ENCODE data around the gene GPR75. TPM values are rescaled to one million over a fixed set of nuclear protein-coding genes. Genes with fewer than 3 reads are reported as not detected.

Gene GPR75
- polyA plus RNA-seq (2013, experiment 1 of 2; ENCODE audit: insufficient read length) = 0.85 TPM
- polyA plus RNA-seq (2013, experiment 2 of 2; ENCODE audit: insufficient read length) = 0.96 TPM

DNA sequence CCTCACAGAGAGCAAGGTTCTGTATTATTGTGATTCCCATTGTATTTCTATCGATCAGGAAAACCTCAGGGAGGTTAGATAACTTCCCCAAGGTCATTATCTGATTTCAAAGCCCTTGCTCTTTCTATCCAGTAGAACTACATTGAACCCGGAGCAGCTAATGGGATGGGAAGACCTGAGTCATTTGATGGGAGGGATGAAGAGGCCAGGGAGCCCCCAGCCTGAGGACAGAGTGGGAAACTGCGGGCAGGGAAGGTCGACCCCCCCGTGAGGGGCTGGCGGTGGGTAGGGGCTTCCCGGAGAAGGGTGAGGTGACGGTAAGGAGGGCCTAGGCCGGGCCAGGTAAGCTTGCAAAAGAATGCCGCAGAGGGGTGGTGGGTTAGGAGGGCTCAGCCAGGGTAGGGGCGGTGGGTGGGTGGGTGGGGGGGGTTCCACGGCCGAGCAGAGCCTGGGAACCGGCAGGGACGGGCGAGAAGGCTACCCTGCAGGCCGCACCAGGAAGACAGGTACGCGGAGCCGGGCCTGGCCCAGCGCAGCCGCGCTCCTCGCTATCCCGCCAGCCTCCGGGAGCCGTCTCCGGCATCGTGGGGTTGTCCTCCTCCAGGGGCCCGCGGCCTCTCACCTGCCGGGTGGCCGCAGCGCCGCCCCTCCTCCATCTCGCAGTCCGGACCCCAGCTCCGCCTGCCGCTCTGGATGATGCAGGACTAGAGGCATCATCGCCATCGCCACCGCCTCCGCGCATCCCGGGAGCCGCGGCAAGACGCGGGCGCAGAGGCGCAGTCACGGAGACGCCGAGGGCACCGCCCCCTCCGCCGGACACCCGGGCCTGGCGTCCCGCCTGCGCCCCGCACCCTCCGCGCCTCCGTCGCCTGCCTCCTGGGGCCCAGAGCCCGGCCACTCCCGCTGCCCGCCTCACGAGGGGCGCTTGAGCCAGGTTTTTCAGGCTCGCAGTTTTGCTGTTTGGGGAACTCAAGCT lies at the start of gene GPR75:
Gene GPR75 (minus strand): TSS at position 762 of the 976 bp plus-strand sequence. CDS start 5,211 bp downstream, outside the sequence.
- DNase-seq = peak; percentile 14

DNA sequence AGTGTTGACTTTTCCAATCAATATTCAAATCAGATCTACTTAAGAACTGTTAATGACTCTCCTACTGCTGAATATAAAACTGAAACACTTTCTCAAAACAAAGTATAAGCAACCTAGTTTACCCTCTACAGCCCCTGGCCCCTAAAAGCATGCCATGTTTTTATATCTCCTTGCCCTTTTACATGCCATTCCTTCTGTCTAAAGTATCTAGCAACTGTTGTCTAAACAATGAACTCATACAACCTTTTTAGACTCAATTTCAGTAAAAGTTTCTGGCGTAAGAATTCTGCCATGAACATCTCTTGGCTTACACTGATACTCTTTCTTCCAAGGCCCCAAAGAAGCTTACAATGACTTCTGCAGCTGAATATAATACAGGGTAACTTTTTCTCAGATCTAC lies 47.8 kb upstream of the GPR75 start:
- no peak for DNase-seq

DNA sequence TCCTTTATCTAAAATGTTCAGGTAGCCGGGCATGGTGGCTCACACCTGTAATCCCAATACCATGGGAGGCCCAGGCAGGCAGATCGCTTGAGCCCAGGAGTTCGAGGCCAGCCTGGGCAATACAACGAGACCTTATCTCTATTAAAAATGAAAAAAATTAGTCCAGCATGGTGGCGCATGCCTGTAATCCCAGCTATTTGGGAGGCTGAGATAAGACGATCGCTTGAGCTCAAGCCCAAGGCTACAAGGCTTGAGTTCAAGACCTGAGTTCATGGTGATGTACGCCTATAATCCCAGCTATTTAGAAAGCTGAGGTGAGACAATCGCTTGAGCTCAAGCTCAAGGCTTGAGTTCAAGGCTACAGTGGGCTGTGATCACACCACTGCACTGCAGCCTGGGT lies 45.6 kb upstream of the GPR75 start:
- DNase-seq = no peak

DNA sequence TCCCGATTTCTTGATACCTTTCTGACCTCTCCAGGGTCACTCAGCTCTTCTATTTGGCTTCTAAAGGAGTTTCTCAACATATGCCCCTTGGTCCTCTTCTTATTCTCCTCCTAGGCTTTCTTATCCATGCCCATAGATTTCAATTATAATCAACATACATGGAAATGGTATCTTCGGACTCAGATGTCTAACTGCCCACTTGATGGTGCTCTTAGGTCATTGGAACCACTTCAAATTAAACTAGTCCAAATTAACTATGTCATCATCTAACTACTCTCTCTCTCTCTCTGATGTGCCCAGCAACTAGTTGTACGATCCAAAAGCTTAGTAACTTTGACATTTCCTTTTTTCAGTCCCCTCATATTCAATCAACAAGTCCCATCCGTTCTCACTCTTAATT lies 43.2 kb upstream of the GPR75 start:
- DNase-seq = no peak

DNA sequence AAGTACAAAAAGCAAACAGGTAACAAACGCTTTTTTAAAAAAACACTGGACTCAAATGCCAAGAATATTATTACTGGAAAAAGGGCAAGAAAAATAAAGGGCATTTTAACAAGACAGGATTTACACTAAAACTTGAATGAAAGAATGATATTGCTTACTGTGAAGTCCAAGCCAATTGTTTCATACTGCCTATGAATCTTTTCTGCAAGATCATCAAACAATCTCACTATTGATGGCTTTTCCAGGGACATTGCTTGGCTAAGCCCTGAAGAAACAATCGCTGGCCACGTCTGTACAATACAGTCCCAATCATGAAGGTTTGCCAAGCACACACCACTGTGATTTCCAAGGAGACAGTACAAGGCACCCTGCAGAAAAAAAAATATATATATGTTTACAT lies 41.4 kb upstream of the GPR75 start:
- no peak for DNase-seq

DNA sequence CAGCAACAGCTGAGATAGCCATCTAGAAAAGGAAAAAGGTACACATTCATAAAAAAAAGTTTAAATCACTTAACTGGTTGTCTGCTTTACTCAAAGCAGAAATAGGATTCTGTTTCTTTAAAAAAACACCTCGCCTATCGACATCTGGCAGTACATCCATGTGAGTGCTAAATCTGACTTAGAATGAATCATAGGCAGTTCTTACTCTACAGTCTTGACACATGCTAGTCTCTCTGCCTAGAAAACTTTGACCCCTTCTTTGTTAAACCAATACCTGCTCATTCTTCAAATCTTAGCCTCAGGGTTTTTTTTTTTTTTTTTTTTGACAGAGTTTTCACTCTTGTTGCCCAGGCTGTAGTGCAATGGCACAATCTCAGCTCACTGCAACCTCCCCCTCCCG lies 37.1 kb upstream of the GPR75 start:
- peak; percentile 53 for DNase-seq

DNA sequence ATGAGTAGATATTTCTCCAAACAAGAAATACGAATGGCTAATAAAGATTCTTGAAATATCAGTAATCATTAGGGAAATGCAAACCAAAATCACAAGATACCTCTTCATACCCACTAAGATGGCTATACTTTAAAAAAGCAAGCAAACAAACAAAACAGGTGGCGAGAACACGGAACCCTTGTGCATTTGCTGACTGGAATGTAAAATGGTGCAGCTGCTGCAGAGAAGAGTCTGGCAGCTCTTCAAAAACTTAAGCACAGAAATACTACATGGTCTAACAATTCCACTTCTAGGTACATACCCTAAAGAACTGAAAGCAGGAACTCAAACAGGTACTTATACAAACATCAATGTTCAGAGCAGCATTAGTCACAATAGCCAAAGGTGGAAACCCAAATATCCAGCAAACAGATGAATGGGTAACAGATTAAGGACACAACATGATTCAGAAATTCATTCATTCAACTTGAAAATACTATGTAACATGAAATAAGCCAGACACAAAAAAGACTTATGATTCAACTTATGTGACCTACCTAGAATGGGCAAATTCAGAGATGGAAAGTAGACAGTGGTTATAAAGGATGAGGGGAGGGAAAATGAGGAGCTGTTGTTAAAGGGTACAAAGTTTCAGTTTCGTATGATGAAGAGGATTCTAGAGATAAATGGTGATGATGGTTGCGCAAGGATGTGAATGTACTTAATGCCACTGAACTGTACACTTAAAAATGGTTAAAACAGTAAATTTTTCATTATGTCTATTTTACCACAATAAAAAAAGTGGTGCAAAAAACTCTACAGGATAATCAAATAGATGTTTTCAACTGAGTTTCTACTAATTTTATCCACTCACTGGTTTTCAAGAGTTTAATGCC lies 26.9 kb upstream of the GPR75 start:
- no peak for DNase-seq

DNA sequence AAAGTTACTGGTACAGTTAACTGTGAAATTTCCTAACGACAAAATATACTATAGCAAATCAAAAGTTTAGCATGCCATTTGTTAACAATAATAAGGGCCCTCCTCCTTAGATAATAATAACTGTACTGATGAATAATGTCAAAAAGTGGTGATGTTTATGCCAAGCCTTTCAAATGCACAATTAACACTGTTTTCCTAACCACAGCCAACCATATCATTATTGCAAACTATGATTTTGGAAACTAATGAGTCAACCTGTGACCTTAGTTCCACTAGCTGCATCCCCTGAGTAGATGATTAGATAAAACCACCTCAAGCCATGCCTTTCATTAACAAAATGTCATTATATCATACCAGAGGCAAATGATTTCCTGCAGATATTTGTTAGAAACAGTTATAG lies 25.1 kb upstream of the GPR75 start:
- no peak for DNase-seq

DNA sequence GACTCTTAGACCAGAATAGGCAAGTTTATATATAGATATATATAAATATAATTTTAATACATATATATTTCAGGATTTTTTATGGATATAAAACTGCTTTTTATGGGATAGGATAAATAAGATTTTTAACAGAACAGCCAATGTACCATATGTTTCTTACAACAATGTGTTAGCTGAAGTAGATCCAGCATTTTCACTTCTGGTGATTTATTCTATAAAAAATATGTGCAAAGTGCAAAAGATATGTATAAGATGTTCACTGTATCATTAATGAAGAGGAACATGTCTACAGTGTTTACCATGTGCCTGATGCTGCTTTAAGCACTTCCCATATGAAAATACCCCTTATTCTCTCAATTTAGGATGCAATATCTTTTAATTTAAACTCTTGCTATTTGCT lies 22.2 kb upstream of the GPR75 start:
- no peak for DNase-seq

DNA sequence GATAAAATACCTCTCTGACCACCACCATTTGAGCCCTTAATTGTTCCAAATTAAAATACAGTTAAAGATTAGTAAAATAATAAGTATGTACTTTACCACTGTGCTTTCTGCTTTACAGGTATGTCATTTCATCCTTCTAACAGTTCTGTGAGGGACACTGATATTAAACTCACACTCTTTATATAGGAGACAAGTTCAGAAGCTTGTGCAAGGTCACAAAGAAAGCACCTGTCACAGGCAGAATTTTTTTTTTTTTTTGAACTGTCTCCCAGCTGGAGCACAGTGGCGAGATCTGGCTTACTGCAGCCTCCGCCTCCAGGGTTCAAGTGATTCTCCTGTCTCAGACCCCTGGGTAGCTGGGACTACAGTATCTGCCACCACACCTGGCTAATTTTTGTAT lies 21.6 kb upstream of the GPR75 start:
- no peak for DNase-seq

DNA sequence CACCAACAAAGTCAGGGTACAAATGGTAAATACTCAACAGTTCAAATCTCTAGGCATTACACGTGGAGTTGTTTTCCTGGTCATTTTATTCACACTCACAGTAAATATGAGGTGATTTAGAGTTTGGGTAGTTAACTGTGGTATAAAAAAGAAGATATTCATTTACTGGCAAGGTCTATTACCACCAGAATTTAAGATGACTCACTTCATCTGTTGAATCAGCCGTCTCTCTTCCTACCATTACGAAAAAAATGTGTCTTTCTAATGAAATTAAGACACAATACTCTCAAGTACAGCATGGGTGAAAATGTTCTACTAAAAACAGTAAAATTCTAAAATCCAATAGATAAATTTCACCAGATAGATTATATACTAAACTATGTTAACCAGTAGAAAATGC lies 21.0 kb upstream of the GPR75 start:
- peak; percentile 80 for DNase-seq

DNA sequence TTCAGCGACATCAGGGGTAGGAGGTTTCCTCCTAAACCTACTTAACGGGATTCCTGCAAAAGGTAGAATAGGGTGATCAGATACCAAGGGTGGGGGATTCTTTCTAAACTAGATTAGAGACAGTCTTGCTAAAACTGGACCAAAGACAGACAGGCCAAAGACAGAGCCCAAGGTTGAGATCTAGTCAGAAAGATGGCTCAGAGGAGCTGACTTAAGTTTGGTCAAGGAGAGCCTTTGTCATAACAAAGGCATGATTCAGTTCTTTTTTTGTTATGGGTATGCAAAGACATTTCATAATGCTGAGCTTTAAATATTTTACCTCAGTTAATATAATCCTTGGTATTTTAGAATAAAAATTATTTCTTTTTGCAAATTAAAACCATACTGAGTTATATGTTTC lies 17.8 kb upstream of the GPR75 start:
- peak; percentile 16 for DNase-seq

DNA sequence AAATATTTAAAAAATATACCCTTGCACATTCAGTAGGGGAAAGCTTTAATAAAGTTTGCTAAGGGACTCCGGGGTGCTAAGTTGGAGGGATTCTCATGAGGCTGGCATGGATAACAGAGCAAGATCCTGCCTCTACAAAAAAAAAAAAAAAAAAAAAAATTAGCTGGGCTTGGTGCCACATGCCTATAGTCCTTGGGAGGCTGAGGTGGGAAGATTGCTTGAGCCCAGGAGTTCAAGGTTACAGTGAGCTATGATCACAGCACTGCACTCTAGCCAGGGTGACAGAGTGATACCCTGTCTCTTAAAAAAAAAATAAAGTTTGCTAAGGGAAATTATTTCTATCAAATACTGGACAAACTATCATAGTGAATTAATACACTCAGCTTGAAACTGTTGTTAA lies 17.3 kb upstream of the GPR75 start:
- no peak for DNase-seq

DNA sequence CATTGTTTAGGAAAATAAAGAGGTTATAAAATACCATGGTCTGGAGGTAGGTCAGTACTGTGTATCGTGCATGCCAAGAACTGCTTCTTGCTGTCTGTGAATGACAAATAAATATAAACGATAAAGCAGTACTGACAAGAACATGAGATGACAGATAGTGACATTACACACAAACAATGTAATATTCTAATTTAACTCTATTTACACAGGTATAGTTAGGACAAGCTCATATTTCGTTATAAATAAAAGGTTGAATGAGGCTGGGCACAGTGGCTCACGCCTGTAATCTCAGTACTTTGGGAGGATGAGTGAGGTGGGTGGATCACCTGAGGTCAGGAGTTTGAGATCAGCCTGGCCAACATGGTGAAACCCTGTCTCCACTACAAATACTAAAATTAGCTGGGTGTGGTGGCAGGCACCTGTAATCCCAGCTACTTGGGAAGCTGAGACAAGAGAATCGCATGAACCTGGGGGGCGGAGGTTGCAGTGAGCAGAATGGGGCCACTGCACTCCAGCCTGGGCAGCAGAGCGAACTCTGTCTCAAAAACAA lies 14.7 kb upstream of the GPR75 start:
- DNase-seq = no peak

DNA sequence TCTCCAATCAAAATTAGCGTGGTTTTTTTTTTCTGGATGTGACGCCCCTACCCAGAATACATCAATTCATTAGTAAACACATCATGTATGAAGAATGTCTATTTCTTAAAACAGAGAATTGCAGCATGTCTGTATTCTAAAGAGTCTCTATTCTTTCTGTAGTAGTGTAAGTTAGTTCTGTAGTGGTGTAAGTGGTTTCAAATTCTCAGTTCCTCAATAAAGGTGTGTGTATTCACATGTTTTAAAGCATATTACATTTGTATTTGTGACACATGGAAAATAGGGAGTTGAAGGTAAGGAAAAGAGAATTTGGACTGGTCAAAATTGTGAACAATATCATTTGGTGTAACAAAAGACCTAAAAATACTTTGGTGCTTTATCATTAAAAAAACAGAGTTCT lies 8.0 kb upstream of the GPR75 start:
- no peak for DNase-seq

DNA sequence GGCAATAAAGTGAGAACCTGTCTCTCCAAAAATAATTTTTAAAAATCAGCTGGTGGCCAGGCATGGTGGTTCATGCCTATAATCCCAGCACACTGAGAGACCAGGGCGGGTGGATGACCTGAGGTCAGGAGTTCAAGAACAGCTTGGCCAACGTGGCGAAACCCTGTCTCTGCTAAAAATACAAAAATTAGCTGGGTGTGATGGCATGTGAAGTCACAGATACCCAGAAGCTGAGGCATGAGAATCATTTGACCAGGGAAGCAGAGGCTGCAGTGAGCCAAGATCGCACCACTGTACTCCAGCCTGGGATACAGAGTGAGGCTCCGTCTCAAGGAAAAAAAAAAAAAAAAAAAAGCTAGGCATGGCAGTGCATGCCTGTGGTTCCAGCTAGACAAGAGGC lies 7.4 kb upstream of the GPR75 start:
- DNase-seq = no peak

DNA sequence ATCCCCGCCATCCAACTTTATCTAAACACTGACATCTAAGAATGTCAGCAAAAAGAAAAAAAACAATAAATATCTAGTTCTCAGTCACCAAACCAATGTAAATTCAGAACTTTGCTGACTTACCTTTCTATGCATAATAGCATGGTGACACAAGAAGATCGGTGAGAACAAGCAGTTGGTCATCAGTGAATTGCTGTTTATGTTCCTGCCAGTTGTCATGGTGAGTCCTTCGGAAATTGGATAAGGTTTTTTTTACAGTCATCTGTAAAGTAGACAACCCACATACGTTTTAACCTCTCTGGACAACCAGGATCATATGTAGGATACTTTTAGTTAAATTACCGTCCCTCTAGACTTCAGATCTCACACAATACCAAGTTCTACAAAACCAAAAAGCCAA lies 6.2 kb upstream of the GPR75 start:
- DNase-seq = no peak

DNA sequence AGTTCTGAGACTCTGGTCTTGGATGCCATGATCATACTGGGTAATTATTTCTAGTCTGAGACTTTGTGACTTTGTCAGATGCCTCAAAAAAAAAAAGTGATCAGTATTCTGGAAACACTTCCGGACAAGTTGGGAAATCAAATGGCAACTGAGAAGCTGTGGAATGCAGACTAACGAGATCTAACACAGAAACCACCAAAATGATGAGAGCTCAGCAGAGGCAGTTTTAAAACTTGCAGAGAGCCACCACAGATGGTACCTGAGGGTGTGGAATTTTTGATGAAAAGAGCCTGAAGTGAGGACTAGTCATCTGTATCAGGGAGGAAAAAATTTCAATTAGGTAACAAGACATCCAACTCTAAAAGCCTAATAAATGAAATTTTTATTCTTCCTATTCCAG lies 5.5 kb upstream of the GPR75 start:
- no peak for DNase-seq

DNA sequence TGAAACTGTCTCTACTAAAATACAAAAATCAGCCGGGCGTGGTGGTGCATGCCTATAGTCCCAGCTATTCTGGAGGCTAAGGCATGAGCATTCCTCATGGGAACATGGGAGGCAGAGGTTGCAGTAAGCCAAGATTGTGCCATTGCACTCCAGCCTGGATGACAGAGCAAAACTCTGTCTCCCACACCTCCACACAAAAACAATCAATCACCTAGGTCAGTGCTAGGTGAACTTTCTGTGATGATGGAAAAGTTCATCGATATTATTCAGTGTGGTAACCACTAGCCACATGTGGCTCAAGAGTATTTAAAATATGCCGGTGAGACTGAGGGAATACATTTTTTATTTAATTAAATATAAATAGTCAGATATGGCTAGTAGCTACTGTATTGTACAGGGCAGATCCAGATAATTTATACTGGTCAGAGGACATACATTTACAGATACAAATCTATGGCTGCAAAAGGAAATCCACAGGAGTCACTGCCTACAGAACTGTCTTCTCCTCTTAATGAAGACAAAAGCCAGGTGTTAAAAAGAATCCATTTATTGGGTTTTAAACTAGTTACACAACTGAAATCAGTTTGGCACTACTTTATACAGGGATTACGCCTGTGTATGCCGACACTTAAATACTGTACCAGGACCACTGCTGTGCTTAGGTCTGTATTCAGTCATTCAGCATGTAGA lies 3.9 kb upstream of the GPR75 start:
- DNase-seq = peak; percentile 8

DNA sequence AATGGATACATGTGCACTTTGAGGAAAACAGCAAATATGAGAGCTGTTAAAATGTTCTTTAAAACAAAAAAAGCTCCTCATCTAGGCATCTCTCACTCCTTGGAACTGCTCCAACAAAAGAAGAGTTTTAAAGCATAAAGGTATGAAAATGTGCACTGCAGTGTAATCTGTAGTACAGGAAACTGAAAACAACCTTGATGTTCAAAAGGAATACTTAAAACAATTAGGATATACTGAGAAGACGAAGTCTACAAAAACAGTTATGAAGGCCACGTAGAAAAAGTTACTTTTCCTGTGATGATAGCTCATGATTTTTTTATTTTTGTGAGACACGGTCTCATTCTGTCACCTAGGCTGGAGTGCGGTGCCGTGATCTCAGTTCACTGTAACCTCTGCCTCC lies 2.1 kb upstream of the GPR75 start:
- DNase-seq = no peak

DNA sequence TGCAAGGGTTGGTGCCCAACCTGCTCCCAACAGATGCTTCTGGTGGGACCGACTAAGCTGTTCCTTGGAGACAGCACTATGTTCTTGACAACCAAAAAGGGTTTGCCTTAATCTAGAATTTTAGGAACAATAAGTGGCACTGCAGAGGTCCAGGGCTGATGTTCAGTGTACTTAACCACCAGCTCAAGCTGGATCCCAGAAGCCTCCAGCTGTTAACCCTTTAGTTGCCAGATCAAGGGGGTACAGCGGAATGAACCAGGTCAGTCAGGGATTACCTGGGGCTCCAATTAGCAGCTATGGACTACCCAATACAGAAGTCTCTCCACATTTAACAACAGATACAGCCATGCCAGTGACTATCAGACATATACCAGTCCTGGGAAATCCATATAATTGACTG lies 3.5 kb downstream of the GPR75 start:
- no peak for DNase-seq

DNA sequence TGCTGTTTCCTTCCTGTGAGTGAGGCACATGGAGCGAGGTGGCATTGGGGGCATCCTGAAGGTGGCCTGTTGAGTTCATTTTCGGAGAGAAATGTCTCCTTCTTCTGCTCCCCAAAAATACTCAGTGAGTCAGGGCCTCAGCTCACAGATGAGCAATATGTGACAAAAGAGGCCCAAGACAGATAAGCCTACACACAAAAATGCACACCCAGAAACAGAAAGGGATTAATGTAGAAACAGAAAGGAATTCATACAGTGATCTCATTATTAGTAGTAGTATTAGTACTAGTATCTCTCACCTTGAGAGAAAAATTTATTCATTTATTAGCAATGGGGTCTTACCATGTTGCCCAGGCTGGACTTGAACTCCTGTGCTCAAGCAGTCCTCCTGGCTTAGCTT lies 5.1 kb downstream of the GPR75 start:
- no peak for DNase-seq

DNA sequence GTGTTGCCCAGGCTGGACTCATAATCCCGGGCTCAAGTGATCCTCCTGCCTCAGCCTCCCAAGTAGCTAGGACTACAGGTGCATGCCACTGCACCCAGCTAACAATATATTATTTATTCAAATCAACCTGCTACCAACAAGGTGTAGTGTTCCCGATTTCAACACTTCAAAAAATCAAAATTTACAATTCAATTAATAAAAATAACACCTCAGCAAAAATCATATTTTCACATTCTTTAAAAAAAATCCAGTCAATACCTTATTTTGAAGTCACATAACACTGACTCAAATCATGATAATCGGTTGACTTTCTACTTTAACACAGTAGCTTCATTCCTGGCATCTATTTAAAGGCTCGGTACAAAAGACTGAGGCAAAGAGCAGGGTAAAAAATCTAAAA lies 7.2 kb downstream of the GPR75 start:
- DNase-seq = no peak

Measured in fibroblast of skin of abdomen (primary cell).